GM12878 (cell line): ENCODE results near the gene SELENOO. TPM values are rescaled to one million over a fixed set of nuclear protein-coding genes. Genes with fewer than 3 reads are reported as not detected.
A peak's percentile ranks its signal among the peaks of the same experiment; 100 is the strongest.

ENCODE experiments used
- CEBPB ChIP-seq, 2 experiments: fragments of 150-350 bp in 1 of 2; IDR thresholded peaks; 2 replicates each; pipeline ENCODE4 v1.6.1; 2012 to 2014; ENCODE audit warnings: low read depth in 2 of 2, low read length in 2 of 2, borderline replicate concordance in 1 of 2, inconsistent platforms in 1 of 2
- CHD2 ChIP-seq: IDR thresholded peaks from 2 replicates; pipeline ENCODE4 v1.6.1; 2011; ENCODE audit warnings: low read depth, low read length, improper control_type of control experiment, borderline replicate concordance
- CHD4 ChIP-seq: fragments of 200-600 bp; sonication (generic); IDR thresholded peaks from 2 replicates; pipeline ENCODE4 v1.6.1; 2016; ENCODE audit warnings: mild to moderate bottlenecking
- CREB1 ChIP-seq: IDR thresholded peaks from 2 replicates; pipeline ENCODE4 v1.6.1; 2012; ENCODE audit warnings: low read depth, mild to moderate bottlenecking, inconsistent platforms
- EGR1 ChIP-seq, 2 experiments: IDR thresholded peaks; 1 replicate in 1 of 2; 2 replicates in 1 of 2; pipeline ENCODE4 v1.6.1; 2011 to 2012; ENCODE audit warnings: low read depth in 2 of 2, low read length in 2 of 2, borderline replicate concordance in 1 of 2, mild to moderate bottlenecking in 1 of 2, moderate library complexity in 1 of 2
- GABPA ChIP-seq: IDR thresholded peaks from 2 replicates; pipeline ENCODE4 v1.6.1; 2014; ENCODE audit warnings: antibody characterized with exemption, low read depth, mild to moderate bottlenecking, inconsistent platforms
- NFXL1 ChIP-seq: fragments of 450-650 bp; IDR thresholded peaks from 2 replicates; pipeline ENCODE4 v1.6.1; 2017; ENCODE audit warnings: antibody characterized with exemption, mild to moderate bottlenecking, borderline replicate concordance
- NFYA ChIP-seq: IDR thresholded peaks from 2 replicates; pipeline ENCODE4 v1.6.1; 2011; ENCODE audit warnings: low read depth, mild to moderate bottlenecking, low read length, improper control_type of control experiment, borderline replicate concordance
- NRF1 ChIP-seq: conservative IDR thresholded peaks from 2 replicates; pipeline ENCODE4 v1.6.1; 2011; ENCODE audit warnings: mild to moderate bottlenecking, low read depth, low read length, improper control_type of control experiment
- PAX5 ChIP-seq: IDR thresholded peaks from 2 replicates; pipeline ENCODE4 v1.6.1; 2011; ENCODE audit warnings: low read depth, low read length, borderline replicate concordance
- POLR2A ChIP-seq: IDR thresholded peaks from 2 replicates; pipeline ENCODE4 v1.6.1; 2011; ENCODE audit warnings: low read depth, mild to moderate bottlenecking, low read length
- RAD21 ChIP-seq: IDR thresholded peaks from 2 replicates; pipeline ENCODE4 v1.6.1; 2011; ENCODE audit warnings: mild to moderate bottlenecking, low read depth, low read length, moderate library complexity; ENCODE audit not compliant: insufficient read depth
- SIN3A ChIP-seq: IDR thresholded peaks from 2 replicates; pipeline ENCODE4 v1.6.1; 2012; ENCODE audit warnings: low read depth, low read length, improper control_type of control experiment
- SIX5 ChIP-seq: IDR thresholded peaks from 2 replicates; pipeline ENCODE4 v1.6.1; 2011; ENCODE audit warnings: mild to moderate bottlenecking, low read depth, low read length, moderate library complexity; ENCODE audit not compliant: severe bottlenecking
- SMAD1 ChIP-seq: fragments of 450-650 bp; IDR thresholded peaks from 2 replicates; pipeline ENCODE4 v1.6.1; 2018; ENCODE audit warnings: mild to moderate bottlenecking, low read depth; ENCODE audit not compliant: partially characterized antibody
- SREBF1 ChIP-seq: IDR thresholded peaks from 2 replicates; pipeline ENCODE4 v1.6.1; 2012; ENCODE audit warnings: mild to moderate bottlenecking, low read length
- SRF ChIP-seq, 2 experiments: IDR thresholded peaks; 2 replicates each; pipeline ENCODE4 v1.6.1; 2011; ENCODE audit warnings: low read depth in 2 of 2, low read length in 2 of 2, mild to moderate bottlenecking in 1 of 2, moderate library complexity in 1 of 2
- SUPT20H ChIP-seq: IDR thresholded peaks from 2 replicates; pipeline ENCODE4 v1.6.1; 2011; ENCODE audit warnings: low read depth, mild to moderate bottlenecking, low read length, moderate library complexity, borderline replicate concordance; ENCODE audit not compliant: control insufficient read depth
- TAF1 ChIP-seq: IDR thresholded peaks from 2 replicates; pipeline ENCODE4 v1.6.1; 2011; ENCODE audit warnings: mild to moderate bottlenecking, low read depth, low read length, borderline replicate concordance
- ZNF207 ChIP-seq: fragments of 450-650 bp; IDR thresholded peaks from 2 replicates; pipeline ENCODE4 v1.6.1; 2014; ENCODE audit warnings: antibody characterized with exemption, mild to moderate bottlenecking, borderline replicate concordance
- ZNF384 ChIP-seq: IDR thresholded peaks from 2 replicates; pipeline ENCODE4 v1.6.1; 2012; ENCODE audit warnings: low read depth, mild to moderate bottlenecking, low read length, improper control_type of control experiment, borderline replicate concordance
- polyA plus RNA-seq, 11 experiments: library from polyadenylated mRNA; depleted of rRNA in 4 of 11; unstranded in 6 of 11; stranded (reverse) in 5 of 11; fragments of >200 nt; fragmentation: Nextera tagmentation in 4 of 11; fragmentation: Illumina TruSeq in 1 of 11; extraction: Ambion mirVana in 4 of 11; extraction: Trizol in 1 of 11; gene quantifications; 1 replicate in 1 of 11; 2 replicates in 10 of 11; pipeline versions ENCODE4 v1.2.1 to v1.2.3, GENCODE V29; 2011 to 2016; ENCODE audit warnings: inconsistent platforms in 2 of 11, missing spikeins in 2 of 11, low read depth in 1 of 11
- total RNA-seq, 4 experiments: library from RNA; depleted of rRNA in 3 of 4; stranded (reverse); fragments of >200 nt in 3 of 4; fragmentation: Illumina TruSeq in 1 of 4; extraction: Trizol in 1 of 4; gene quantifications; 2 replicates each; pipeline versions ENCODE4 v1.2.1 to v1.2.3, GENCODE V29; 2013 to 2021
- TF ChIP-seq, protein P1 (sequence below): IDR thresholded peaks from 2 replicates; pipeline ENCODE4 v1.6.1; 2012; ENCODE audit warnings: low read depth, low read length, improper control_type of control experiment
- TF ChIP-seq, protein P2 (sequence below): IDR thresholded peaks from 2 replicates; pipeline ENCODE4 v1.6.1; 2011; ENCODE audit warnings: low read depth, low read length, improper control_type of control experiment, borderline replicate concordance
- TF ChIP-seq, protein P3 (sequence below): fragments of 450-650 bp; IDR thresholded peaks from 2 replicates; pipeline ENCODE4 v1.6.1; 2018; ENCODE audit warnings: borderline replicate concordance, mild to moderate bottlenecking; ENCODE audit not compliant: partially characterized antibody
- TF ChIP-seq, protein P4 (sequence below): IDR thresholded peaks from 2 replicates; pipeline ENCODE4 v1.6.1; 2011; ENCODE audit warnings: mild to moderate bottlenecking, low read depth, low read length, moderate library complexity; ENCODE audit not compliant: insufficient replicate concordance

SELENOO gene
- total and polyA plus RNA-seq, 10 of the 15 experiments (the other 5 are each of a cell fraction or from before 2014, with no cell fraction given): 0.42 to 23.3 (median 3.3) TPM

DNA sequence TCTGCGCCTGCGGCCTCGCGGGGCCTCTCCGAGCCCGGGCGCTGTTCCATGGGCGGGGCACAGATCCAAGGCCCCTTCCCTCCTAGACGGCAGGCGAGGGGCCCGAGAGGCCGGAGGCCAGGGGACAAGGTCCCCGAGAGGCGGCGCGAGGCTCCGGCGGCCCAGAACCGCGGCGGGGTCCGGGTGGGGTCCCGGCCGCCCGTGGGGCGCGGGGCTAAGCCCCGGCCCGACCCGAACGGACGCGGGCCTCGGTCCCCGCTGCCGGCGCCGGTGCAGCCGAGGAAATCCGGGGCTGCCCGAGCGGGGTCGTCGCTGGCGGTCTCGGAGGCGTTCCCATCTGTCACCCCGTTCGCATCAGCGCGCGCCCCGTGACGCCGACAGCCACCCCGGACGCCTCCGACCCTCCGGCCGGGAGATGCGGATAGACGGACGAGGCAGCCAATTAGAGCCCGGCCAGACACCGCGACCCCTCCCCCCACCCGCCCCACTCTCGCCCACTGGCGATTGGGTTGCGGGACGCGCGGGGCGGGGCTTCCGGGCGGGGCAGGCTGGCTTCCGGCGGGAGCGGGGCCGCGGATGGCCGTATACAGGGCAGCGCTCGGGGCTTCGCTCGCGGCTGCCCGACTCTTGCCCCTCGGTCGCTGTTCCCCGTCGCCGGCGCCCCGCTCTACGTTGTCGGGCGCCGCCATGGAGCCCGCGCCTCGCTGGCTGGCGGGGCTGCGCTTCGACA, at the start of gene SELENOO (continued):
- TF ChIP-seq, protein P1, sequence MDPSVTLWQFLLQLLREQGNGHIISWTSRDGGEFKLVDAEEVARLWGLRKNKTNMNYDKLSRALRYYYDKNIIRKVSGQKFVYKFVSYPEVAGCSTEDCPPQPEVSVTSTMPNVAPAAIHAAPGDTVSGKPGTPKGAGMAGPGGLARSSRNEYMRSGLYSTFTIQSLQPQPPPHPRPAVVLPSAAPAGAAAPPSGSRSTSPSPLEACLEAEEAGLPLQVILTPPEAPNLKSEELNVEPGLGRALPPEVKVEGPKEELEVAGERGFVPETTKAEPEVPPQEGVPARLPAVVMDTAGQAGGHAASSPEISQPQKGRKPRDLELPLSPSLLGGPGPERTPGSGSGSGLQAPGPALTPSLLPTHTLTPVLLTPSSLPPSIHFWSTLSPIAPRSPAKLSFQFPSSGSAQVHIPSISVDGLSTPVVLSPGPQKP: no peak
- TF ChIP-seq PAX5 (no peak), ZNF384 (no peak), POLR2A (peak; percentile 83), CREB1 (peak; percentile 84), SIN3A (peak; percentile 70; the same call in 1 of the 2 replicates), SUPT20H (no peak), SIX5 (peak; percentile 63), RAD21 (no peak), CHD4 (no peak), EGR1 (IDR thresholded peaks at IDR 0.05; ENCODE audit: borderline replicate concordance in 1 of 2, low read depth in 2 of 2, low read length in 2 of 2) (no peak), CHD2 (peak; percentile 75; the same call in 1 of the 2 replicates), SRF (IDR thresholded peaks at IDR 0.05; ENCODE audit: low read depth in 2 of 2, low read length in 2 of 2) (no peak), SMAD1 (no peak), NFXL1 (no peak), NFYA (no peak), TAF1 (no peak), CEBPB (IDR thresholded peaks at IDR 0.05; ENCODE audit: borderline replicate concordance in 1 of 2, low read depth in 2 of 2, low read length in 2 of 2) (no peak), ZNF207 (no peak), GABPA (peak; percentile 89), NRF1 (no peak), SREBF1 (no peak)
- TF ChIP-seq, protein P2, sequence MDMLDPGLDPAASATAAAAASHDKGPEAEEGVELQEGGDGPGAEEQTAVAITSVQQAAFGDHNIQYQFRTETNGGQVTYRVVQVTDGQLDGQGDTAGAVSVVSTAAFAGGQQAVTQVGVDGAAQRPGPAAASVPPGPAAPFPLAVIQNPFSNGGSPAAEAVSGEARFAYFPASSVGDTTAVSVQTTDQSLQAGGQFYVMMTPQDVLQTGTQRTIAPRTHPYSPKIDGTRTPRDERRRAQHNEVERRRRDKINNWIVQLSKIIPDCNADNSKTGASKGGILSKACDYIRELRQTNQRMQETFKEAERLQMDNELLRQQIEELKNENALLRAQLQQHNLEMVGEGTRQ: no peak
- TF ChIP-seq, protein P3, sequence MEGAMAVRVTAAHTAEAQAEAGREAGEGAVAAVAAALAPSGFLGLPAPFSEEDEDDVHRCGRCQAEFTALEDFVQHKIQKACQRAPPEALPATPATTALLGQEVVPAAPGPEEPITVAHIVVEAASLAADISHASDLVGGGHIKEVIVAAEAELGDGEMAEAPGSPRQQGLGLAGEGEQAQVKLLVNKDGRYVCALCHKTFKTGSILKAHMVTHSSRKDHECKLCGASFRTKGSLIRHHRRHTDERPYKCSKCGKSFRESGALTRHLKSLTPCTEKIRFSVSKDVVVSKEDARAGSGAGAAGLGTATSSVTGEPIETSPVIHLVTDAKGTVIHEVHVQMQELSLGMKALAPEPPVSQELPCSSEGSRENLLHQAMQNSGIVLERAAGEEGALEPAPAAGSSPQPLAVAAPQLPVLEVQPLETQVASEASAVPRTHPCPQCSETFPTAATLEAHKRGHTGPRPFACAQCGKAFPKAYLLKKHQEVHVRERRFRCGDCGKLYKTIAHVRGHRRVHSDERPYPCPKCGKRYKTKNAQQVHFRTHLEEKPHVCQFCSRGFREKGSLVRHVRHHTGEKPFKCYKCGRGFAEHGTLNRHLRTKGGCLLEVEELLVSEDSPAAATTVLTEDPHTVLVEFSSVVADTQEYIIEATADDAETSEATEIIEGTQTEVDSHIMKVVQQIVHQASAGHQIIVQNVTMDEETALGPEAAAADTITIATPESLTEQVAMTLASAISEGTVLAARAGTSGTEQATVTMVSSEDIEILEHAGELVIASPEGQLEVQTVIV: no peak
- TF ChIP-seq, protein P4, sequence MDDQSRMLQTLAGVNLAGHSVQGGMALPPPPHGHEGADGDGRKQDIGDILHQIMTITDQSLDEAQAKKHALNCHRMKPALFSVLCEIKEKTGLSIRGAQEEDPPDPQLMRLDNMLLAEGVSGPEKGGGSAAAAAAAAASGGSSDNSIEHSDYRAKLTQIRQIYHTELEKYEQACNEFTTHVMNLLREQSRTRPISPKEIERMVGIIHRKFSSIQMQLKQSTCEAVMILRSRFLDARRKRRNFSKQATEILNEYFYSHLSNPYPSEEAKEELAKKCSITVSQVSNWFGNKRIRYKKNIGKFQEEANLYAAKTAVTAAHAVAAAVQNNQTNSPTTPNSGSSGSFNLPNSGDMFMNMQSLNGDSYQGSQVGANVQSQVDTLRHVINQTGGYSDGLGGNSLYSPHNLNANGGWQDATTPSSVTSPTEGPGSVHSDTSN: peak; percentile 94
